H1 (cell line): ENCODE data around the gene DNAI1. TPM values are rescaled to one million over a fixed set of nuclear protein-coding genes. Genes with fewer than 3 reads are reported as not detected.

Experiments
- CTCF ChIA-PET: fragments of 300-600 bp; sonication (Branson Sonifier 250); formaldehyde crosslinking; loops from one replicate; lab custom pipeline; 2021; ENCODE audit not compliant: partially characterized antibody; lab: Charles Lee
- POLR2A ChIA-PET: fragments of 300-600 bp; sonication (Branson Sonifier 250); formaldehyde crosslinking; loops from one replicate; lab custom pipeline; 2021; ENCODE audit warnings: inconsistent platforms; ENCODE audit not compliant: partially characterized antibody; lab: Charles Lee
- DNase-seq, 2 experiments: peaks; one replicate each; pipeline versions ENCODE4 v3.0.0 to v3.0.0-alpha.2; 2010 to 2022; ENCODE audit warnings: low spot score in 2 of 2, low read depth in 1 of 2, mixed read lengths in 1 of 2
- FAIRE-seq: peaks from 2 replicates; lab custom pipeline; 2011; peaks lifted over from hg19 to GRCh38; lab: Jason Lieb, UNC
- H2AFZ ChIP-seq: 2 replicates; pipeline ENCODE4 v1.8.1; 2012; ENCODE audit warnings: low read length, inconsistent platforms
- H2AK5ac ChIP-seq: 2 replicates; pipeline ENCODE4 v1.6.1; 2013; ENCODE audit warnings: low read depth, low read length
- H2BK120ac ChIP-seq: replicated peaks from 2 replicates; pipeline ENCODE3; 2013; ENCODE audit warnings: low read depth, low read length, inconsistent platforms
- H2BK12ac ChIP-seq: 2 replicates; pipeline ENCODE4 v1.6.1; 2013; ENCODE audit warnings: low read depth, low read length
- H2BK15ac ChIP-seq: 2 replicates; pipeline ENCODE4 v1.6.1; 2013; ENCODE audit warnings: low read length
- H2BK20ac ChIP-seq: 2 replicates; pipeline ENCODE4 v1.6.1; 2013; ENCODE audit warnings: low read length
- H2BK5ac ChIP-seq: 2 replicates; pipeline ENCODE4 v1.6.1; 2013; ENCODE audit warnings: low read depth, low read length
- H3K14ac ChIP-seq: 2 replicates; pipeline ENCODE4 v1.6.1; 2013; ENCODE audit warnings: inconsistent platforms; ENCODE audit not compliant: insufficient read length
- H3K18ac ChIP-seq: 2 replicates; pipeline ENCODE4 v1.6.1; 2013; ENCODE audit warnings: low read length; ENCODE audit errors: extremely low read depth
- H3K23ac ChIP-seq: 2 replicates; pipeline ENCODE4 v1.6.1; 2013; ENCODE audit warnings: inconsistent platforms; ENCODE audit not compliant: insufficient read length
- H3K23me2 ChIP-seq: 2 replicates; pipeline ENCODE4 v1.6.1; 2013; ENCODE audit warnings: low read depth, low read length
- H3K27ac ChIP-seq: 2 replicates; pipeline ENCODE4 v1.6.1; 2011; ENCODE audit warnings: low read depth, low read length, inconsistent platforms
- H3K27me3 ChIP-seq, 4 experiments: replicated peaks in 1 of 4; 1 replicate in 1 of 4; 2 replicates in 3 of 4; pipeline versions ENCODE4 v1.6.1 to v1.8.1; 2011 to 2013; ENCODE audit warnings: low read length in 3 of 4, mild to moderate bottlenecking in 3 of 4, inconsistent platforms in 2 of 4, mixed read lengths in 2 of 4, moderate library complexity in 1 of 4; ENCODE audit not compliant: control insufficient read depth in 3 of 4, insufficient read depth in 3 of 4; ENCODE audit errors: extremely low read depth in 1 of 4
- H3K36me3 ChIP-seq, 4 experiments: 2 replicates each; pipeline versions ENCODE4 v1.6.1 to v1.8.1; 2011 to 2013; ENCODE audit warnings: mild to moderate bottlenecking in 4 of 4, low read length in 3 of 4, moderate library complexity in 2 of 4, control low read depth in 1 of 4, inconsistent platforms in 1 of 4; ENCODE audit not compliant: insufficient read depth in 4 of 4, control insufficient read depth in 2 of 4
- H3K4ac ChIP-seq: replicated peaks from 2 replicates; pipeline ENCODE3; 2013; ENCODE audit warnings: low read length, low read depth, mixed read lengths, inconsistent platforms; ENCODE audit not compliant: insufficient read length
- H3K4me1 ChIP-seq, 4 experiments: replicated peaks in 1 of 4; 1 replicate in 1 of 4; 2 replicates in 3 of 4; pipeline versions ENCODE4 v1.6.1 to v1.8.1; 2011 to 2013; ENCODE audit warnings: low read length in 3 of 4, inconsistent platforms in 2 of 4, mixed read lengths in 1 of 4; ENCODE audit not compliant: insufficient read depth in 4 of 4, control insufficient read depth in 3 of 4
- H3K4me2 ChIP-seq, 2 experiments: 2 replicates each; pipeline versions ENCODE4 v1.6.1 to v1.8.1; 2011 to 2013; ENCODE audit warnings: low read depth in 2 of 2, low read length in 2 of 2, control low read depth in 1 of 2, inconsistent platforms in 1 of 2, mild to moderate bottlenecking in 1 of 2; ENCODE audit not compliant: insufficient read depth in 1 of 2
- H3K4me3 ChIP-seq, 4 experiments: fragments of 200-600, 300-600 bp in 1 of 4; sonication (generic), shearing (Covaris generic), sonication (Bioruptor Twin) in 1 of 4; 2 replicates each; pipeline versions ENCODE4 v1.5.1 to v1.8.1; 2011 to 2016; ENCODE audit warnings: low read length in 4 of 4, low read depth in 3 of 4, control low read depth in 2 of 4, inconsistent platforms in 2 of 4, mild to moderate bottlenecking in 2 of 4, mixed read lengths in 1 of 4, moderate library complexity in 1 of 4; ENCODE audit not compliant: insufficient read depth in 2 of 4; ENCODE audit errors: extremely low read depth in 1 of 4
- H3K56ac ChIP-seq: replicated peaks from 2 replicates; pipeline ENCODE3; 2013; ENCODE audit warnings: low read depth, mild to moderate bottlenecking, mixed read lengths, low read length, inconsistent platforms; ENCODE audit not compliant: insufficient read length
- H3K79me1 ChIP-seq: 2 replicates; pipeline ENCODE4 v1.6.1; 2013; ENCODE audit warnings: low read depth, low read length, control low read depth
- H3K79me2 ChIP-seq, 2 experiments: 2 replicates each; pipeline versions ENCODE4 v1.6.1 to v1.8.1; 2012 to 2013; ENCODE audit warnings: low read length in 2 of 2, mild to moderate bottlenecking in 2 of 2, inconsistent platforms in 1 of 2; ENCODE audit not compliant: insufficient read depth in 2 of 2, control insufficient read depth in 1 of 2
- H3K9ac ChIP-seq, 4 experiments: replicated peaks in 1 of 4; 1 replicate in 1 of 4; 2 replicates in 3 of 4; pipeline versions ENCODE4 v1.6.1 to v1.8.1; 2011 to 2013; ENCODE audit warnings: low read depth in 3 of 4, low read length in 3 of 4, control low read depth in 2 of 4, mild to moderate bottlenecking in 2 of 4, moderate library complexity in 2 of 4, inconsistent platforms in 1 of 4; ENCODE audit errors: extremely low read depth in 1 of 4
- H3K9me3 ChIP-seq, 2 experiments: 2 replicates each; pipeline versions ENCODE4 v1.6.1 to v1.8.1; 2012 to 2013; ENCODE audit warnings: mild to moderate bottlenecking in 2 of 2, moderate library complexity in 2 of 2, control low read depth in 1 of 2, inconsistent platforms in 1 of 2, low read depth in 1 of 2, low read length in 1 of 2, mixed read lengths in 1 of 2; ENCODE audit not compliant: insufficient read depth in 2 of 2
- H4K20me1 ChIP-seq, 2 experiments: replicated peaks in 1 of 2; 2 replicates each; pipeline versions ENCODE3 to v1.8.1; 2011 to 2013; ENCODE audit warnings: inconsistent platforms in 2 of 2, low read length in 2 of 2, mild to moderate bottlenecking in 1 of 2; ENCODE audit not compliant: insufficient read depth in 2 of 2, control insufficient read depth in 1 of 2
- H4K5ac ChIP-seq: 2 replicates; pipeline ENCODE4 v1.6.1; 2013; ENCODE audit warnings: low read length, low read depth, mixed read lengths, inconsistent platforms; ENCODE audit not compliant: insufficient read length
- H4K8ac ChIP-seq: 2 replicates; pipeline ENCODE4 v1.8.0; 2013; ENCODE audit warnings: mild to moderate bottlenecking, moderate library complexity, low read length, inconsistent platforms; ENCODE audit not compliant: insufficient read depth; ENCODE audit errors: extremely low read depth
- H4K91ac ChIP-seq: replicated peaks from 2 replicates; pipeline ENCODE3; 2013; ENCODE audit warnings: low read length, mixed read lengths, inconsistent platforms; ENCODE audit not compliant: insufficient read length
- HDAC2 ChIP-seq, 2 experiments: fragments of 300-600 bp in 1 of 2; sonication (generic) in 1 of 2; IDR thresholded peaks; 2 replicates each; pipeline ENCODE4 v1.6.1; 2011 to 2012; ENCODE audit warnings: low read depth in 2 of 2, low read length in 2 of 2, mild to moderate bottlenecking in 2 of 2, moderate library complexity in 2 of 2, borderline replicate concordance in 1 of 2, inconsistent platforms in 1 of 2
- KDM1A ChIP-seq: fragments of 200-600, 300-600 bp; sonication (generic); IDR thresholded peaks from 2 replicates; pipeline ENCODE4 v1.7.1; 2016; ENCODE audit warnings: mild to moderate bottlenecking, low read length, borderline replicate concordance
- KDM4A ChIP-seq: IDR thresholded peaks from one replicate; pipeline ENCODE4 v1.7.1; 2012; ENCODE audit warnings: low read depth, mild to moderate bottlenecking, moderate library complexity, low read length, inconsistent platforms; ENCODE audit not compliant: severe bottlenecking
- SP1 ChIP-seq: IDR thresholded peaks from 2 replicates; pipeline ENCODE4 v1.6.1; 2011; ENCODE audit warnings: low read depth, low read length
- WGBS, 2 experiments: shearing (Covaris generic) in 1 of 2; methylation state at CpG; one replicate each; pipeline versions ENCODE4 v1.1.6 to v1.1.7; 2013 to 2015; ENCODE audit warnings: low lambda C conversion rate in 2 of 2, mixed read lengths in 2 of 2, inconsistent platforms in 1 of 2, low coverage in 1 of 2, missing lambda C conversion rate in 1 of 2; ENCODE audit not compliant: insufficient replicate concordance in 2 of 2, insufficient coverage in 1 of 2, insufficient read length in 1 of 2; ENCODE audit errors: extremely low coverage in 1 of 2, missing lambda C conversion rate in 1 of 2; 5-methylcytosine and 5-hydroxymethylcytosine counted together
- polyA plus RNA-seq, 7 experiments: library from polyadenylated mRNA; depleted of rRNA in 3 of 7; stranded (reverse) in 5 of 7; unstranded in 2 of 7; fragments of >200 nt in 5 of 7; fragments of 200-250 nt in 2 of 7; gene quantifications; 1 replicate in 5 of 7; 2 replicates in 1 of 7; 4 replicates in 1 of 7; pipeline versions ENCODE4 v1.2.1 to v1.2.3, GENCODE V29; 2011 to 2013; ENCODE audit warnings: missing spikeins in 2 of 7, mixed read lengths in 2 of 7
- total RNA-seq: library from RNA; stranded (reverse); fragmentation: NEBNext Ultra II Directional; extraction: Animal tissue kit (Norgen Biotek cat#: 25700); gene quantifications from 2 replicates; pipeline ENCODE4 v1.2.1, GENCODE V29; 2021

DNAI1 gene
- total and polyA plus RNA-seq, 2 of the 8 experiments (the other 6 are each of a cell fraction or from before 2014, with no cell fraction given), result 0.37 to 0.54 TPM

DNA sequence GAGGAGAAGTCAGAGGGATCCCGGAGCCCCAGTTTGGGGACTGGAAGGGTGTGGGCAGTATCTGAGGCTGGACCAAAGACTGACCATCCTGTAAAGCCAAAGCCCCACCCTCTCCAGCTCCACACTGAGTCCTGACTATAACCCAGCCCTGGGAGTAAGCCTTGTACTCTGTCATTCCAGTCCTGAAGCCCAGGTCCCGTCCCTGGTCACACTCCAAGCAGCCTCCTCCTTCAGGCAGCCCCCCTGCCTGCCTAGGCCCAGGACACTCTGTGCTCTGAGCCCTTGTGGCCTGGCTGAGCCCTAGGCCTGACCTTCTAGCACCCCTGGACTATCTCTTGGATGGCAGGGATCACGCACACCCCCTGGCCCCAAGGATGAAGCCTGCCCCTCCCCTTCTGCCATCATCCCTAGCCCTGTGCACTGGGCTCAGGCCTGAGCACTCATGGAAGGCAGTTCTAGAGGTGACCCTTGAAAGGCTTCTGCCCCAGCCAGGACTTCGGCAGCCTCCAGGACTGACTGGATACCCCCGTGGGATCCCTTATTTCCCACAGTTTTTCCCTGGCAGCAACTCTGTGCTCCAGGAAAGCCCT lies 92.2 kb downstream of the DNAI1 start:
- Histone ChIP-seq H3K4ac (no peak overlapping the region), H2BK15ac (0 out of 2 replicates have a peak overlapping the region, but pooled peaks have one; percentile 61), H3K18ac (no peak overlapping the region), H3K79me2 (no peaks in the 10 kb centered on the region), H3K9me3 (no peaks in the 10 kb centered on the region), H3K36me3 (no peaks in the 10 kb centered on the region), H4K91ac (peak overlapping the region; percentile 6), H3K4me2 (no peak overlapping the region), H3K27me3 (peaks cover 0 to 10% (median 4%) of the 10 kb centered on the region in 4 experiments; a peak in 4 of 7 replicates), H4K5ac (no peak overlapping the region), H2AFZ (no peak overlapping the region), H3K9ac (no peak overlapping the region), H2AK5ac (no peak overlapping the region), H3K79me1 (0 out of 2 replicates have a peak, but pooled peaks cover 2% of the 10 kb centered on the region), H2BK5ac (no peak overlapping the region), H2BK12ac (no peak overlapping the region), H4K8ac (peak overlapping the region; percentile 69; the same call in 1 of the 2 replicates), H3K56ac (no peak overlapping the region), H2BK120ac (no peak overlapping the region), H4K20me1 (peaks cover 1 to 5% of the 10 kb centered on the region in 2 experiments), H3K23me2 (no peaks in the 10 kb centered on the region), H3K14ac (no peak overlapping the region), H3K4me1 (peaks cover 5 to 14% (median 13%) of the 10 kb centered on the region in 4 experiments), H3K27ac (no peak overlapping the region), H3K4me3 (no peak overlapping the region), H3K23ac (no peak overlapping the region), H2BK20ac (no peak overlapping the region)
- CTCF ChIA-PET, result interaction anchor here (0.7 to 9.4 kb wide), 17 partner anchors 9 to 147 kb away, joined by 3 to 157 read pairs (median 6); partner anchors contain the start of gene ENHO
- POLR2A ChIA-PET, result interaction anchor here (1.7 kb wide), 1 partner anchor 41 kb away, joined by 4 read pairs; no protein-coding TSS in a partner anchor
- TF ChIP-seq KDM1A (no peak), HDAC2 (IDR thresholded peaks at IDR 0.05; ENCODE audit: borderline replicate concordance in 1 of 2, low read depth in 2 of 2, low read length in 2 of 2) (no peak), SP1 (no peak), KDM4A (no peak)
- DNase-seq (peak in 1 of 2 experiments; percentile 35), FAIRE-seq (no peak)
- 83% methylated on average over 5 of the region's 5 CpGs; no CpG with 5 or more reads in 1 of the 2 experiments for WGBS, 2 experiments
